Sigmoid colon (tissue), 4 donors: ENCODE results near the gene RASGRF2.

Source experiments
- CTCF ChIP-seq, 4 experiments: fragments of 450-650 bp in 3 of 4; fragments of 200-600 bp in 1 of 4; IDR thresholded peaks; one replicate each; pipeline ENCODE4 v1.5.1; 2016 to 2019; ENCODE audit warnings: antibody characterized with exemption in 4 of 4, mild to moderate bottlenecking in 3 of 4, moderate library complexity in 2 of 4
- EP300 ChIP-seq, 4 donors: sonication (generic); formaldehyde crosslinking; IDR thresholded peaks; one replicate each; pipeline ENCODE4 v1.6.1; 2017; ENCODE audit warnings: antibody characterized with exemption in 4 of 4
- POLR2AphosphoS5 ChIP-seq, 4 donors: sonication (generic); formaldehyde crosslinking; IDR thresholded peaks; one replicate each; pipeline ENCODE4 v1.6.1; 2017; ENCODE audit warnings: antibody characterized with exemption in 4 of 4

- no peak for TF ChIP-seq EP300 (IDR thresholded peaks at IDR 0.05)
- no peak for TF ChIP-seq POLR2AphosphoS5 (IDR thresholded peaks at IDR 0.05)
- no peak for TF ChIP-seq CTCF (IDR thresholded peaks at IDR 0.05)
These were observed 46.9 kb downstream of the RASGRF2 start for GRCh38 chr5:81006947-81007636.
